ENCODE data around the gene IFI30.

IFI30 gene

GRCh38 chr19:18173572-18174288 lies at the start of gene IFI30:
Gene IFI30 (plus strand): TSS chr19:18173813. CDS start chr19:18173842, 29 bp downstream.
- in situ Hi-C loops (cut with MboI; ENCODE audit: low sequenced_read_pairs), result no loop called here

GRCh38 chr19:18123819-18124218 lies 49.8 kb upstream of the IFI30 start:
- in situ Hi-C loops (cut with MboI; ENCODE audit: low sequenced_read_pairs), result no loop called here

- in situ Hi-C loops (cut with MboI; ENCODE audit: low sequenced_read_pairs), result no loop called here
Observed at GRCh38 chr19:18126097-18126496, 47.5 kb upstream of the IFI30 start.

GRCh38 chr19:18128044-18128443 lies 45.6 kb upstream of the IFI30 start:
- in situ Hi-C loops (cut with MboI; ENCODE audit: low sequenced_read_pairs), result no loop called here

- in situ Hi-C loops (cut with MboI; ENCODE audit: low sequenced_read_pairs), result no loop called here
Observed at GRCh38 chr19:18128805-18129204, 44.8 kb upstream of the IFI30 start.

- in situ Hi-C loops (cut with MboI; ENCODE audit: low sequenced_read_pairs), result no loop called here
Observed at GRCh38 chr19:18130523-18131242, 42.9 kb upstream of the IFI30 start.

GRCh38 chr19:18131841-18132596 lies 41.6 kb upstream of the IFI30 start:
- in situ Hi-C loops (cut with MboI; ENCODE audit: low sequenced_read_pairs), result no loop called here

- in situ Hi-C loops (cut with MboI; ENCODE audit: low sequenced_read_pairs), result no loop called here
Observed at GRCh38 chr19:18135712-18136584, 37.7 kb upstream of the IFI30 start.

- in situ Hi-C loops (cut with MboI; ENCODE audit: low sequenced_read_pairs), result no loop called here
Observed at GRCh38 chr19:18137242-18137641, 36.4 kb upstream of the IFI30 start.

GRCh38 chr19:18137657-18138339 lies 35.8 kb upstream of the IFI30 start:
- in situ Hi-C loops (cut with MboI; ENCODE audit: low sequenced_read_pairs), result no loop called here

- in situ Hi-C loops (cut with MboI; ENCODE audit: low sequenced_read_pairs), result no loop called here
Observed at GRCh38 chr19:18140473-18140872, 33.1 kb upstream of the IFI30 start.

- in situ Hi-C loops (cut with MboI; ENCODE audit: low sequenced_read_pairs), result no loop called here
Observed at GRCh38 chr19:18141031-18141430, 32.6 kb upstream of the IFI30 start.

- in situ Hi-C loops (cut with MboI; ENCODE audit: low sequenced_read_pairs), result no loop called here
Observed at GRCh38 chr19:18143902-18144301, 29.7 kb upstream of the IFI30 start.

GRCh38 chr19:18144361-18144760 lies 29.3 kb upstream of the IFI30 start:
- in situ Hi-C loops (cut with MboI; ENCODE audit: low sequenced_read_pairs), result no loop called here

- in situ Hi-C loops (cut with MboI; ENCODE audit: low sequenced_read_pairs), result no loop called here
Observed at GRCh38 chr19:18144906-18145305, 28.7 kb upstream of the IFI30 start.

- in situ Hi-C loops (cut with MboI; ENCODE audit: low sequenced_read_pairs), result no loop called here
Observed at GRCh38 chr19:18145391-18145999, 28.1 kb upstream of the IFI30 start.

- in situ Hi-C loops (cut with MboI; ENCODE audit: low sequenced_read_pairs), result no loop called here
Observed at GRCh38 chr19:18147396-18147795, 26.2 kb upstream of the IFI30 start.

- in situ Hi-C loops (cut with MboI; ENCODE audit: low sequenced_read_pairs), result no loop called here
Observed at GRCh38 chr19:18149596-18149975, 24.0 kb upstream of the IFI30 start.

GRCh38 chr19:18150776-18151624 lies 22.6 kb upstream of the IFI30 start:
- in situ Hi-C loops (cut with MboI; ENCODE audit: low sequenced_read_pairs), result no loop called here
